Measurements from ENCODE around the gene LRP1.

Gene LRP1

GRCh38 chr12:57241402-57242310 is 113.4 kb downstream of the LRP1 start:
- Histone ChIP-seq H3K9me3 (replicated peaks; ENCODE audit: low read length) (no peaks in the 10 kb centered on the region), H3K4me1 (ENCODE audit: control insufficient read depth, insufficient read depth, low read length) (peaks cover 49% of the 10 kb centered on the region), H3K27me3 (ENCODE audit: control insufficient read depth, insufficient read depth, low read length) (peaks cover 12% of the 10 kb centered on the region), H3K4me3 (ENCODE audit: low read length) (no peak overlapping the region), H3K36me3 (ENCODE audit: insufficient read depth, low read length) (no peaks in the 10 kb centered on the region), H3K4me2 (ENCODE audit: low read length) (peak overlapping the region; percentile 99), H3K9ac (ENCODE audit: low read depth, low read length) (no peak overlapping the region)

- peaks cover 49% of the 10 kb centered on the region for H3K4me1 ChIP-seq (ENCODE audit: control insufficient read depth, insufficient read depth, low read length)
- H3K4me2 ChIP-seq (ENCODE audit: low read length), result peak overlapping the region; percentile 64
- H3K4me3 ChIP-seq (ENCODE audit: low read length), result no peak overlapping the region
- no peak overlapping the region for H3K9ac ChIP-seq (ENCODE audit: low read depth, low read length)
- peaks cover 12% of the 10 kb centered on the region for H3K27me3 ChIP-seq (ENCODE audit: control insufficient read depth, insufficient read depth, low read length)
- H3K36me3 ChIP-seq (ENCODE audit: insufficient read depth, low read length), result no peaks in the 10 kb centered on the region
- no peaks in the 10 kb centered on the region for H3K9me3 ChIP-seq (replicated peaks; ENCODE audit: low read length)
Measured at GRCh38 chr12:57242329-57242690, 114.0 kb downstream of the LRP1 start.

- H3K9ac ChIP-seq (ENCODE audit: low read depth, low read length), result no peak overlapping the region
- H3K4me2 ChIP-seq (ENCODE audit: low read length), result peak overlapping the region; percentile 64
- peak overlapping the region; percentile 18 for H3K4me3 ChIP-seq (ENCODE audit: low read length)
- H3K4me1 ChIP-seq (ENCODE audit: control insufficient read depth, insufficient read depth, low read length), result peaks cover 48% of the 10 kb centered on the region
- no peaks in the 10 kb centered on the region for H3K36me3 ChIP-seq (ENCODE audit: insufficient read depth, low read length)
- H3K27me3 ChIP-seq (ENCODE audit: control insufficient read depth, insufficient read depth, low read length), result peaks cover 12% of the 10 kb centered on the region
- no peaks in the 10 kb centered on the region for H3K9me3 ChIP-seq (replicated peaks; ENCODE audit: low read length)
Measured at GRCh38 chr12:57242691-57243454, 114.6 kb downstream of the LRP1 start.

GRCh38 chr12:57243521-57244311 is 115.4 kb downstream of the LRP1 start:
- Histone ChIP-seq H3K36me3 (ENCODE audit: insufficient read depth, low read length) (no peaks in the 10 kb centered on the region), H3K4me3 (ENCODE audit: low read length) (no peak overlapping the region), H3K27me3 (ENCODE audit: control insufficient read depth, insufficient read depth, low read length) (peaks cover 12% of the 10 kb centered on the region), H3K9me3 (replicated peaks; ENCODE audit: low read length) (no peaks in the 10 kb centered on the region), H3K4me1 (ENCODE audit: control insufficient read depth, insufficient read depth, low read length) (peaks cover 41% of the 10 kb centered on the region), H3K4me2 (ENCODE audit: low read length) (no peak overlapping the region), H3K9ac (ENCODE audit: low read depth, low read length) (no peak overlapping the region)

- Histone ChIP-seq H3K36me3 (ENCODE audit: insufficient read depth, low read length) (no peaks in the 10 kb centered on the region), H3K4me3 (ENCODE audit: low read length) (no peak overlapping the region), H3K4me1 (ENCODE audit: control insufficient read depth, insufficient read depth, low read length) (peaks cover 43% of the 10 kb centered on the region), H3K27me3 (ENCODE audit: control insufficient read depth, insufficient read depth, low read length) (peaks cover 12% of the 10 kb centered on the region), H3K4me2 (ENCODE audit: low read length) (no peak overlapping the region), H3K9ac (ENCODE audit: low read depth, low read length) (no peak overlapping the region), H3K9me3 (replicated peaks; ENCODE audit: low read length) (no peaks in the 10 kb centered on the region)
Measured at GRCh38 chr12:57244312-57244696, 116.0 kb downstream of the LRP1 start.

- H3K9me3 ChIP-seq (replicated peaks; ENCODE audit: low read length), result no peaks in the 10 kb centered on the region
- H3K27me3 ChIP-seq (ENCODE audit: control insufficient read depth, insufficient read depth, low read length), result peaks cover 4% of the 10 kb centered on the region
- H3K4me2 ChIP-seq (ENCODE audit: low read length), result no peak overlapping the region
- no peaks in the 10 kb centered on the region for H3K36me3 ChIP-seq (ENCODE audit: insufficient read depth, low read length)
- H3K4me3 ChIP-seq (ENCODE audit: low read length), result no peak overlapping the region
- peaks cover 30% of the 10 kb centered on the region for H3K4me1 ChIP-seq (ENCODE audit: control insufficient read depth, insufficient read depth, low read length)
- no peak overlapping the region for H3K9ac ChIP-seq (ENCODE audit: low read depth, low read length)
Measured at GRCh38 chr12:57247041-57247440, 118.8 kb downstream of the LRP1 start.

GRCh38 chr12:57248934-57249742 is 120.9 kb downstream of the LRP1 start:
- no peak overlapping the region for H3K4me3 ChIP-seq (ENCODE audit: low read length)
- no peaks in the 10 kb centered on the region for H3K27me3 ChIP-seq (ENCODE audit: control insufficient read depth, insufficient read depth, low read length)
- no peaks in the 10 kb centered on the region for H3K9me3 ChIP-seq (replicated peaks; ENCODE audit: low read length)
- no peaks in the 10 kb centered on the region for H3K36me3 ChIP-seq (ENCODE audit: insufficient read depth, low read length)
- peak overlapping the region; percentile 3 for H3K4me2 ChIP-seq (ENCODE audit: low read length)
- H3K4me1 ChIP-seq (ENCODE audit: control insufficient read depth, insufficient read depth, low read length), result peaks cover 23% of the 10 kb centered on the region
- no peak overlapping the region for H3K9ac ChIP-seq (ENCODE audit: low read depth, low read length)

GRCh38 chr12:57250541-57250940 is 122.3 kb downstream of the LRP1 start:
- Histone ChIP-seq H3K27me3 (ENCODE audit: control insufficient read depth, insufficient read depth, low read length) (no peaks in the 10 kb centered on the region), H3K9me3 (replicated peaks; ENCODE audit: low read length) (no peaks in the 10 kb centered on the region), H3K4me2 (ENCODE audit: low read length) (peak overlapping the region; percentile 11), H3K9ac (ENCODE audit: low read depth, low read length) (no peak overlapping the region), H3K4me1 (ENCODE audit: control insufficient read depth, insufficient read depth, low read length) (peaks cover 21% of the 10 kb centered on the region), H3K36me3 (ENCODE audit: insufficient read depth, low read length) (peaks cover 9% of the 10 kb centered on the region), H3K4me3 (ENCODE audit: low read length) (no peak overlapping the region)

GRCh38 chr12:57250956-57251355 is 122.7 kb downstream of the LRP1 start, which contains the start of gene STAC3:
TSS of gene STAC3 (minus strand) at chr12:57251187. CDS start at chr12:57249636, 1,551 bp downstream.
- no peaks in the 10 kb centered on the region for H3K9me3 ChIP-seq (replicated peaks; ENCODE audit: low read length)
- no peak within 1 kb of the TSS for H3K9ac ChIP-seq (ENCODE audit: low read depth, low read length)
- peak within 1 kb of the TSS; percentile 11 for H3K4me2 ChIP-seq (ENCODE audit: low read length)
- H3K27me3 ChIP-seq (ENCODE audit: control insufficient read depth, insufficient read depth, low read length), result no peaks in the 10 kb centered on the region
- peaks cover 19% of the 10 kb centered on the region for H3K4me1 ChIP-seq (ENCODE audit: control insufficient read depth, insufficient read depth, low read length)
- H3K36me3 ChIP-seq (ENCODE audit: insufficient read depth, low read length), result peaks cover 13% of the 10 kb centered on the region
- no peak within 1 kb of the TSS for H3K4me3 ChIP-seq (ENCODE audit: low read length)

GRCh38 chr12:57254506-57255280 is 126.4 kb downstream of the LRP1 start:
- peaks cover 42% of the 10 kb centered on the region for H3K36me3 ChIP-seq (ENCODE audit: insufficient read depth, low read length)
- no peaks in the 10 kb centered on the region for H3K27me3 ChIP-seq (ENCODE audit: control insufficient read depth, insufficient read depth, low read length)
- H3K4me3 ChIP-seq (ENCODE audit: low read length), result no peak overlapping the region
- no peak overlapping the region for H3K4me2 ChIP-seq (ENCODE audit: low read length)
- no peak overlapping the region for H3K9ac ChIP-seq (ENCODE audit: low read depth, low read length)
- H3K4me1 ChIP-seq (ENCODE audit: control insufficient read depth, insufficient read depth, low read length), result peaks cover 9% of the 10 kb centered on the region
- H3K9me3 ChIP-seq (replicated peaks; ENCODE audit: low read length), result no peaks in the 10 kb centered on the region

All from skeletal muscle satellite cell (primary cell).